ENCODE data around the gene TIPARP. TPM values are rescaled to one million over a fixed set of nuclear protein-coding genes. Genes with fewer than 3 reads are reported as not detected.
"Not testable (repeated sequence)": the region's sequence is repeated elsewhere in the genome, so short reads cannot be mapped to it uniquely, and the experiment has no call there.

Gene TIPARP
- total and polyA plus RNA-seq, 5 donors from 2014 or later = 11.5 to 120 (median 22.5) TPM

DNA sequence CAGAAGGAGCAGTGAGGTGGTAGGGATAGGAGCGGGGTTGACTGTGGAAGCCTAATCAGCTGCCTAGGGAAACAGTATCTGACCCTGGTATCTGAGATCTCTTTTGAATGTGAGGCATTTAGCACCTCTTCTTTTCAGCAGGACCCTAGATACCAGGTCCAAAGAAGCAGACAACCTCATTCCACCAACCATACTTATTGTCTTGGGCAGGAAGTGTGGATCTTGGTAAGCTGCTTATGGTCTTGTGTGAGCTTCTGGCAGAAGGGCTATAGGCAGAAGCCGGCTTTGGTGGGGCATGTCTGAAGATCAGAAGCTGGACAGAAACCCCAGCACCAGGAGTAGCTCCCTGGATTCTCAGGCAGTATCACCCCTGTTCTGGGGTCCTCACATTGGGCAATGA, 65.6 kb downstream of the TIPARP start:
- H3K36me3 ChIP-seq (ENCODE audit: control insufficient read depth, insufficient read depth, low read length) = no peaks in the 10 kb centered on the region
- Mint-ChIP-seq H3K4me3 (no peak overlapping the region), H3K36me3 (peaks cover 6% of the 10 kb centered on the region), H3K9me3 (peaks cover 0 to 7% (median 0%) of the 10 kb centered on the region in 7 donors), H3K27ac (no peak overlapping the region), H3K27me3 (peaks cover 11% of the 10 kb centered on the region), H3K4me1 (peaks cover 0 to 2% (median 0%) of the 10 kb centered on the region in 4 donors)
- no peak overlapping the region for H3K27ac ChIP-seq (ENCODE audit: insufficient read depth, low read length, poor library complexity, severe bottlenecking)
- H3K9me3 ChIP-seq (ENCODE audit: control insufficient read depth in 2 of 2, low read length in 2 of 2) = no peaks in the 10 kb centered on the region
- no peak for DNase-seq
- H3K4me3 ChIP-seq (ENCODE audit: low read depth, low read length) = no peak overlapping the region
- ATAC-seq (ENCODE audit: low read depth in 2 of 2) = no peak
- H3K27me3 ChIP-seq (ENCODE audit: control insufficient read depth, insufficient read depth, low read length) = no peaks in the 10 kb centered on the region
- H3K4me1 ChIP-seq (ENCODE audit: control insufficient read depth, insufficient read depth, low read length, poor library complexity, severe bottlenecking) = no peaks in the 10 kb centered on the region

DNA sequence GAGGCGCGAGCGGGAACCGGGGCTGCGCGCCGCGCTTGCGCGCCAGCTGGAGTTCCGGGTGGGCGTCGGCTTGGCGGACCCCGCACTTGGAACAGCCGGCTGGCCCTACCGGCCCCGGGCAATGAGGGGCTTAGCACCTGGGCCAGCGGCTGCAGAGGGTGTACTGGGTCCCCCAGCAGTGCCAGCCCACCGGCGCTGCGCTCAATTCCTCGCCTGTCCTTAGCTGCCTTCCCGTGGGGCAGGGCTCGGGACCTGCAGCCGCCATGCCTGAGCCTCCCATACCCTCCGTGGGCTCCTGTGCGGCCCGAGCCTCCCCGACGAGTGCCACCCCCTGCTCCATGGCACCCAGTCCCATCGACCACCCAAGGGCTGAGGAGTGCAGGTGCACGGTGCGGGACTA, 66.2 kb downstream of the TIPARP start:
- H3K36me3 ChIP-seq (ENCODE audit: control insufficient read depth, insufficient read depth, low read length); H3K27ac Mint-ChIP-seq; DNase-seq; H3K4me1 ChIP-seq (ENCODE audit: control insufficient read depth, insufficient read depth, low read length, poor library complexity, severe bottlenecking); H3K4me1 Mint-ChIP-seq; H3K9me3 ChIP-seq (ENCODE audit: control insufficient read depth in 2 of 2, low read length in 2 of 2); ATAC-seq (ENCODE audit: low read depth in 2 of 2); H3K4me3 ChIP-seq (ENCODE audit: low read depth, low read length); H3K4me3 Mint-ChIP-seq; H3K27ac ChIP-seq (ENCODE audit: insufficient read depth, low read length, poor library complexity, severe bottlenecking); H3K27me3 ChIP-seq (ENCODE audit: control insufficient read depth, insufficient read depth, low read length); H3K9me3 Mint-ChIP-seq; H3K36me3 Mint-ChIP-seq: not testable (repeated sequence)
- peaks cover 11% of the 10 kb centered on the region for H3K27me3 Mint-ChIP-seq

DNA sequence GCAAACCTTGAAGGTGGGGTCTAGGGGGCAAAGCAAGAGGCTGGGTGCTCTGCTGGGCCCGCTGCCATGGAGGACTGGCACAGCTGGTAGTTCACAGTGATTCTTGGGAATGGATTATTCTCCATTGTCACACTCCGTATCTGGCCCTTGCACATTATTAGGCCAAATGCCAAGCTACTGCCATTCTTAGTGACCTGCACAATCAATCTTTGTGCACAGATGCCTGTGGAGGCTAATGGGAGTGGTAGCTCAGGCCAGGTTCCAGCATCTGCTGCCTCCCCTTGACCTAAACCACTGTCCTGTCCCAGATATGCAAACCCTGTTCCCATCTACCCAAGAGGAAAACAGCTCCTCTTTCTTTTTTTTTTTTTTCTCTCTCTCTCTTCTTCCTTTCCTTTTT, 67.5 kb downstream of the TIPARP start:
- Histone ChIP-seq H3K4me3 (ENCODE audit: low read depth, low read length) (no peak overlapping the region), H3K27me3 (ENCODE audit: control insufficient read depth, insufficient read depth, low read length) (no peaks in the 10 kb centered on the region), H3K4me1 (ENCODE audit: control insufficient read depth, insufficient read depth, low read length, poor library complexity, severe bottlenecking) (no peaks in the 10 kb centered on the region), H3K27ac (ENCODE audit: insufficient read depth, low read length, poor library complexity, severe bottlenecking) (no peak overlapping the region), H3K9me3 (ENCODE audit: control insufficient read depth in 2 of 2, low read length in 2 of 2) (peaks cover 0 to 2% of the 10 kb centered on the region in 2 experiments), H3K36me3 (ENCODE audit: control insufficient read depth, insufficient read depth, low read length) (no peaks in the 10 kb centered on the region)
- ATAC-seq (ENCODE audit: low read depth in 2 of 2) (no peak), DNase-seq (no peak)
- Mint-ChIP-seq H3K4me1 (peaks cover 0 to 2% (median 0%) of the 10 kb centered on the region in 4 donors), H3K36me3 (peaks cover 7% of the 10 kb centered on the region), H3K9me3 (peaks cover 0 to 7% (median 4%) of the 10 kb centered on the region in 7 donors), H3K27ac (no peak overlapping the region), H3K4me3 (no peak overlapping the region), H3K27me3 (peaks cover 11% of the 10 kb centered on the region)

DNA sequence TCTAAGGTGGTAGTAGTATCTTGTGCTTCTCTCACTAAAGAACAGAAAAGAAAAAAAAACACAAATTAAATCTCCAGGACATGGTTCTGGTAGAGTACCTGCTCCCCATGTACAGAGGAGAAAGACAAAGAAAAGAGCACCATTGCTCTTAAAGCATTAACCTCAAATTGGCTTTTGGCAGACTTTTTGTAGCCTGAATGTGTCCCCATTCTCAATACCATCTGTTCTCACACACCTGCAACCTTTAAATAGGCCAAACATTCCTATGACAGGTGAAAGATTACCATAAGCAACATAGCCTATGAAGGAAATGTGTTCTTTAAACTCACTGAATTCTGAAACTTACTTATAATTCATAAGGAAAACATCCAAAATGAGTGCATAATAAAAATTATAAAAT, 68.0 kb downstream of the TIPARP start:
- Histone ChIP-seq H3K4me1 (ENCODE audit: control insufficient read depth, insufficient read depth, low read length, poor library complexity, severe bottlenecking) (no peaks in the 10 kb centered on the region), H3K27me3 (ENCODE audit: control insufficient read depth, insufficient read depth, low read length) (no peaks in the 10 kb centered on the region), H3K9me3 (ENCODE audit: control insufficient read depth in 2 of 2, low read length in 2 of 2) (peaks cover 0 to 6% of the 10 kb centered on the region in 2 experiments), H3K27ac (ENCODE audit: insufficient read depth, low read length, poor library complexity, severe bottlenecking) (no peak overlapping the region), H3K36me3 (ENCODE audit: control insufficient read depth, insufficient read depth, low read length) (no peaks in the 10 kb centered on the region), H3K4me3 (ENCODE audit: low read depth, low read length) (no peak overlapping the region)
- ATAC-seq (ENCODE audit: low read depth in 2 of 2) = no peak
- DNase-seq = no peak
- H3K27me3 Mint-ChIP-seq = peaks cover 11% of the 10 kb centered on the region
- peaks cover 0 to 2% (median 0%) of the 10 kb centered on the region in 4 donors for H3K4me1 Mint-ChIP-seq
- H3K36me3 Mint-ChIP-seq = peaks cover 10% of the 10 kb centered on the region
- H3K4me3 Mint-ChIP-seq = no peak overlapping the region
- peaks cover 0 to 8% (median 6%) of the 10 kb centered on the region in 7 donors for H3K9me3 Mint-ChIP-seq
- no peak overlapping the region for H3K27ac Mint-ChIP-seq

DNA sequence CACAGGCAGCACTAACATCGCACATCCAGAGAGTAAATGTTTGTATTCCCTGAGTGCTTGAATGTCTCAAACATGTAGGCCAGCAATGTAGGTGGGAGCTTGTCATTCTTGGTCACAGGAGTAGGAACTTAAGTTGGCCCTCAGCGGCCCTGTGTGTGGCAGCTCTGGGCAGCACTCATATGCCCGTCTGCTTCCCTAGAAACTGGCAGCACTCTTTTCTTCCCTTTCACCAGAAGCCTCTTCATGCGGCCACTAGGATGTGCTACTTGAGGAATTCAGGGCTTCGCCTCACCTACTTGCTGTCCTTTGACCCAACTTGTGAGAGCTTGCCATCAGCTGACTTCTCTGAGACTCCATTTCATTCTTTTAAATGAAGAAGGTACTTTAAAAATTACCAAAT, 69.5 kb downstream of the TIPARP start:
- Mint-ChIP-seq H3K27me3 (peaks cover 5% of the 10 kb centered on the region), H3K4me3 (no peak overlapping the region), H3K36me3 (peaks cover 10% of the 10 kb centered on the region), H3K9me3 (peaks cover 1 to 8% (median 4%) of the 10 kb centered on the region in 7 donors), H3K4me1 (peaks cover 0 to 2% (median 0%) of the 10 kb centered on the region in 4 donors), H3K27ac (no peak overlapping the region)
- no peak for ATAC-seq (ENCODE audit: low read depth in 2 of 2)
- H3K36me3 ChIP-seq (ENCODE audit: control insufficient read depth, insufficient read depth, low read length) = no peaks in the 10 kb centered on the region
- no peak overlapping the region for H3K4me3 ChIP-seq (ENCODE audit: low read depth, low read length)
- H3K27me3 ChIP-seq (ENCODE audit: control insufficient read depth, insufficient read depth, low read length) = no peaks in the 10 kb centered on the region
- H3K9me3 ChIP-seq (ENCODE audit: control insufficient read depth in 2 of 2, low read length in 2 of 2) = peaks cover 0 to 7% of the 10 kb centered on the region in 2 experiments
- no peaks in the 10 kb centered on the region for H3K4me1 ChIP-seq (ENCODE audit: control insufficient read depth, insufficient read depth, low read length, poor library complexity, severe bottlenecking)
- H3K27ac ChIP-seq (ENCODE audit: insufficient read depth, low read length, poor library complexity, severe bottlenecking) = no peak overlapping the region
- no peak for DNase-seq

DNA sequence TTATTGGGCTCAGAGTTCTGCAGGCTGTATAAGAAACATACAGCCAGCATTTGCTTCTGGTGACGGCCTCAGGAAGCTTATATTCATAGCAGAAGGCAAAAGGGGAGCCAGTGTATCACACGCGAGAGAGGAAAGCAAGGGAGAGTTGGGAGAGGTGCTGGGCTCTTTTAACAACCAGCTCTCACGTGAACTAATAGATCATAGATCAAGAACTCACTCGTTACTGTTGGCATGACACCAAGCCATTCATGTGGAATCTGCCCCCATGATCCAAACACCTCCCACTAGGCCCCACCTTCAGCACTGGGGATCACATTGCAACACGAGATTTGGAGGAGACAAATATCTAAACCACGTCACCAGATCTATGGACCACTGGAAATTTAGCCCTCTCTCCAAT, 70.2 kb downstream of the TIPARP start:
- H3K27ac ChIP-seq (ENCODE audit: insufficient read depth, low read length, poor library complexity, severe bottlenecking) = no peak overlapping the region
- no peak for DNase-seq
- no peak overlapping the region for H3K4me3 ChIP-seq (ENCODE audit: low read depth, low read length)
- Mint-ChIP-seq H3K4me1 (peaks cover 0 to 2% (median 0%) of the 10 kb centered on the region in 4 donors), H3K4me3 (no peak overlapping the region), H3K9me3 (peaks cover 1 to 8% (median 4%) of the 10 kb centered on the region in 7 donors), H3K36me3 (peaks cover 10% of the 10 kb centered on the region), H3K27ac (peak overlapping the region in 1 of 3 donors; percentile 69), H3K27me3 (no peaks in the 10 kb centered on the region)
- H3K27me3 ChIP-seq (ENCODE audit: control insufficient read depth, insufficient read depth, low read length) = no peaks in the 10 kb centered on the region
- ATAC-seq (ENCODE audit: low read depth in 2 of 2) = no peak
- H3K4me1 ChIP-seq (ENCODE audit: control insufficient read depth, insufficient read depth, low read length, poor library complexity, severe bottlenecking) = no peaks in the 10 kb centered on the region
- no peaks in the 10 kb centered on the region for H3K36me3 ChIP-seq (ENCODE audit: control insufficient read depth, insufficient read depth, low read length)
- peaks cover 0 to 7% of the 10 kb centered on the region in 2 experiments for H3K9me3 ChIP-seq (ENCODE audit: control insufficient read depth in 2 of 2, low read length in 2 of 2)

DNA sequence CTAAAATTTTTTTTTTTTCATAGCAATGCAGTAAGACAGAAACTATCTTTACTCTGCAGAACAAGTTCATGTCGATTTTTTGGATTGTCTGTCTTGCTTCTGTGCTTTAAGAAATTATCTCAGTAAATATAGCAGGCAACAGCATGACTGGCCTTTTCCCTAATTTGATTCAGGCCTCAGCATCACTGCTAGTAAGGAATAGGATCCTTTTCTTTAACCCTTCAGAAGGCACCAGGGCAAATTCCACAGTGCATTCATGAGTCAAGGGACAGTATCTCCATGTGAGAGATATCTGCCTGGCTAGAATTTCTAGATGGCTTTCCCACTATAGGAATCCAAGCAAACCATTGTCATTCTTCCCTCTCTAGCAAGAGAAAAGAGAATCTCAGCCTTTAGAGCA, 71.4 kb downstream of the TIPARP start:
- peaks cover 0 to 2% (median 0%) of the 10 kb centered on the region in 4 donors for H3K4me1 Mint-ChIP-seq
- no peaks in the 10 kb centered on the region for H3K4me1 ChIP-seq (ENCODE audit: control insufficient read depth, insufficient read depth, low read length, poor library complexity, severe bottlenecking)
- ATAC-seq (ENCODE audit: low read depth in 2 of 2) (no peak), DNase-seq (no peak)
- no peak overlapping the region for H3K27ac Mint-ChIP-seq
- H3K36me3 ChIP-seq (ENCODE audit: control insufficient read depth, insufficient read depth, low read length) = no peaks in the 10 kb centered on the region
- H3K27me3 ChIP-seq (ENCODE audit: control insufficient read depth, insufficient read depth, low read length) = no peaks in the 10 kb centered on the region
- H3K4me3 Mint-ChIP-seq = no peak overlapping the region
- H3K36me3 Mint-ChIP-seq = peaks cover 10% of the 10 kb centered on the region
- peaks cover 1 to 8% (median 4%) of the 10 kb centered on the region in 7 donors for H3K9me3 Mint-ChIP-seq
- H3K27ac ChIP-seq (ENCODE audit: insufficient read depth, low read length, poor library complexity, severe bottlenecking) = no peak overlapping the region
- peaks cover 0 to 7% of the 10 kb centered on the region in 2 experiments for H3K9me3 ChIP-seq (ENCODE audit: control insufficient read depth in 2 of 2, low read length in 2 of 2)
- H3K27me3 Mint-ChIP-seq = no peaks in the 10 kb centered on the region
- H3K4me3 ChIP-seq (ENCODE audit: low read depth, low read length) = no peak overlapping the region

DNA sequence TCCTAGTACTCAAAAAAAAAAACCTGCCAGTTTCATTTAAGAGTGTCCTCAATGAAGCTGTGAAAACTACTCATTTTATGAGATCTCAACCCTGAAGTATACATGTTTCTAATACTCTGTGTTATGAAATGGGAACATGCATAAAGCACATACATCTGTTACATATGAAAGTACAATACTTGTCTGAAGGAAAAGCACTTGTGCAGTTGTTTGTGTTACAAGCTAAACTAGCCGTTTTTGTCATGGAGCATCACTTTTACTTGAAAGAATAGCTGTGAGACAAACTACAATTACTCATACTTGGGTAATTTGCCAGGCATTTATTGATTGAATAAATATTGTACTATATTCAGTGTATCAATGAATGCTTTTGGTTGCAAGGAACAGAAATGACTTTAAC, 72.7 kb downstream of the TIPARP start:
- Histone ChIP-seq H3K9me3 (ENCODE audit: control insufficient read depth in 2 of 2, low read length in 2 of 2) (peaks cover 0 to 7% of the 10 kb centered on the region in 2 experiments), H3K4me1 (ENCODE audit: control insufficient read depth, insufficient read depth, low read length, poor library complexity, severe bottlenecking) (no peaks in the 10 kb centered on the region), H3K36me3 (ENCODE audit: control insufficient read depth, insufficient read depth, low read length) (no peaks in the 10 kb centered on the region), H3K27ac (ENCODE audit: insufficient read depth, low read length, poor library complexity, severe bottlenecking) (no peak overlapping the region), H3K4me3 (ENCODE audit: low read depth, low read length) (no peak overlapping the region), H3K27me3 (ENCODE audit: control insufficient read depth, insufficient read depth, low read length) (peaks cover 5% of the 10 kb centered on the region)
- H3K36me3 Mint-ChIP-seq = peaks cover 7% of the 10 kb centered on the region
- H3K4me3 Mint-ChIP-seq = no peak overlapping the region
- no peaks in the 10 kb centered on the region for H3K4me1 Mint-ChIP-seq
- H3K27me3 Mint-ChIP-seq = no peaks in the 10 kb centered on the region
- ATAC-seq (ENCODE audit: low read depth in 2 of 2) = no peak
- H3K9me3 Mint-ChIP-seq = peaks cover 1 to 8% (median 4%) of the 10 kb centered on the region in 7 donors
- no peak for DNase-seq
- no peak overlapping the region for H3K27ac Mint-ChIP-seq

Data from CD4-positive, CD25-positive, alpha-beta regulatory T cell (primary cell).